Activated CD4-positive, alpha-beta memory T cell treated with anti-CD3 and anti-CD28 coated beads for 36 hours (primary cell): ENCODE results near the gene SBNO2. TPM values are rescaled to one million over a fixed set of nuclear protein-coding genes. Genes with fewer than 3 reads are reported as not detected.
A peak's percentile ranks its signal among the peaks of the same experiment; 100 is the strongest.

ENCODE experiments used
- CTCF ChIA-PET: fragments of 350-600 bp; sonication (Branson Sonifier 250); formaldehyde crosslinking; loops from one replicate; lab custom pipeline; 2021; ENCODE audit warnings: antibody characterized with exemption, inconsistent platforms; lab: Charles Lee
- POLR2A ChIA-PET: fragments of 350-600 bp; sonication (Branson Sonifier 250); formaldehyde crosslinking; loops from one replicate; lab custom pipeline; 2021; ENCODE audit warnings: antibody characterized with exemption; lab: Charles Lee
- DNase-seq: peaks from one replicate; pipeline ENCODE4 v3.0.0-alpha.2; 2020
- H3K27ac Mint-ChIP-seq: one replicate; pipeline ENCODE4 v1.8.0; 2021; ENCODE audit warnings: mixed read lengths
- H3K27me3 Mint-ChIP-seq: one replicate; pipeline ENCODE4 v1.8.0; 2021; ENCODE audit warnings: mixed read lengths
- H3K36me3 Mint-ChIP-seq: one replicate; pipeline ENCODE4 v1.8.0; 2021; ENCODE audit warnings: mixed read lengths
- H3K4me1 Mint-ChIP-seq: one replicate; pipeline ENCODE4 v1.8.0; 2021; ENCODE audit warnings: low read depth, mixed read lengths
- H3K4me3 Mint-ChIP-seq: one replicate; pipeline ENCODE4 v1.8.0; 2021; ENCODE audit warnings: mild to moderate bottlenecking, mixed read lengths
- H3K9me3 Mint-ChIP-seq: one replicate; pipeline ENCODE4 v1.8.0; 2021; ENCODE audit warnings: mixed read lengths
- intact Hi-C: fragments of 100-400 bp; cut with micrococcal nuclease; formaldehyde crosslinking; loops from one replicate; pipeline ENCODE4 v1.15.1; 2023
- total RNA-seq, 2 experiments: library from RNA; stranded (reverse); gene quantifications; one replicate each; pipeline ENCODE4 v1.2.3, GENCODE V29; 2021

Gene SBNO2
- total RNA-seq, 2 experiments from 2014 or later: 96.9 to 110 TPM

DNA sequence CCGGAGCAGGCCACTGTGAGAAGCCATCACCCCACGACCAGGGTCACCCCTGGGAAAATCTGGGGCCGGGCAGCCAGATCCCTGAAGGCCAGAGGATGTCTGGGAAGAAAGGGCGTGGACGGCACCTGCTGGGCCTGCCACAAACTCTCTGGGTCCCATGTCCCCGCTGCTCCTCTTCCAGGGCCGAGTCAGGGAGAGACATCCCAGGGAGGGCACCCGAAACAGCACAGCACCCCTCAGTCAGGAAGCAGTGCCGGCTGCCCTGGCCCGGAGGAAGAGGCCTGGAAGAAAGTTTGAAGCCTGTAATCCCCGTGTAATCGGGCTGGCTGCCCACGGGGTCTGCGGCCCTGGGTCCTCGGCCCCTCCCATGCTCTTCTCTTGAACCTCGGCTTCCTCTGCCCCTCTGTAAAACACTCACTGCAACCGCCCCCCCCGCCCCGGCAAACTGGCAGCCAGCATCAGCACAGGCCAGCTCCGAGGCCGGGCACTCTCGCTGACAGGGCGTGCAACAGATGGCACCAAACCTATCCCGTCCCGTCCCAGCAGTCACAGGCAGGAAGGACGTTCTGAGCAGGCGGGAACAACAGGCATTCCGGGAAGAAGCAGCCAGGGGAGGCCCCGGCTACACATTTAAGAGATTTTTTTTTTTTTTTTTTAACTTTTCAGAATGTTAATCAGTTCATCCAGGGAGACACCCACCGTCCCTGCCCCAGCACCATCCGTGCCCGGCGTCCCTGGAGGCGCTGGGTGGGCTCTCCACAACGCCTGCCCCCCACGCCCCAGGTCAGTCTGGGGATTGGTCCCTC, 1.5 kb downstream of the SBNO2 start:
- Mint-ChIP-seq H3K27me3 (no peaks in the 10 kb centered on the region), H3K36me3 (peaks cover 10% of the 10 kb centered on the region), H3K9me3 (no peaks in the 10 kb centered on the region), H3K27ac (peak overlapping the region; percentile 65), H3K4me3 (peak overlapping the region; percentile 89), H3K4me1 (peaks cover 35% of the 10 kb centered on the region)
- intact Hi-C loops: no loop called here
- DNase-seq: no peak
- POLR2A ChIA-PET: no interaction called here
- CTCF ChIA-PET: no interaction called here

DNA sequence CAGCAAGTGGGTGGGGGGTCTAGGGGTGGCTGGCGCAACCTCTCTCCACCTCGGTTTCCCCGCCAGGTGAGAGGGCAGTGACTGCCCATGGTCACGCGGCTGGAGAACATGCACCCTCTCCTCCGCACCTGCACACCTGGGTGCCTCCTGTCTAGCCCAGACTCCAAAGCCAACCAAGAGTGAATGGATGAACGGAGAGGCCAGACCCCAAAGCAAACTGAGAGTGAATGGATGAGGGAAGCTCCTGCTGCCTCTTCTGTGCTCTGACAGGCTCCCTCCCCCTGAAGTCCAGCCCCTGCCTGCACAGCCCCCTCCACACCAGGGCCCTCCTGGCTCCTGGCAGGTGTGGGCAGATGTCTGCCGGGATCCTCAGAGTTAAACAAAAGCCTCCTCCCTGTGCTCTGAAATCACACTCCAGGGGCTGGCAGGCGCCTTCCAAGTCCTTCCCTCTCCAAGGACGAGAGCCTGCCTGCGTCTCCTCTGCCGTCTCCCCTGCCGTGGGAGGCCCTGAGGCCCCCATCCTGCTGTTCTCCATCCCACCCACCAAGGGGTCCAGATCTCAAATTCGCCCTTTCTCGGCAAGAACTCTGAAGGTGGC, 2.2 kb downstream of the SBNO2 start:
- Mint-ChIP-seq H3K36me3 (peaks cover 10% of the 10 kb centered on the region), H3K27me3 (no peaks in the 10 kb centered on the region), H3K9me3 (no peaks in the 10 kb centered on the region), H3K4me1 (peaks cover 35% of the 10 kb centered on the region), H3K4me3 (no peak overlapping the region), H3K27ac (peak overlapping the region; percentile 58)
- DNase-seq: no peak
- ChIA-PET POLR2A (no interaction called here), CTCF (interaction anchor here (1.0 kb wide), 1 partner anchor 58 kb away, joined by 3 read pairs; no protein-coding TSS in a partner anchor)
- intact Hi-C loops: no loop called here

DNA sequence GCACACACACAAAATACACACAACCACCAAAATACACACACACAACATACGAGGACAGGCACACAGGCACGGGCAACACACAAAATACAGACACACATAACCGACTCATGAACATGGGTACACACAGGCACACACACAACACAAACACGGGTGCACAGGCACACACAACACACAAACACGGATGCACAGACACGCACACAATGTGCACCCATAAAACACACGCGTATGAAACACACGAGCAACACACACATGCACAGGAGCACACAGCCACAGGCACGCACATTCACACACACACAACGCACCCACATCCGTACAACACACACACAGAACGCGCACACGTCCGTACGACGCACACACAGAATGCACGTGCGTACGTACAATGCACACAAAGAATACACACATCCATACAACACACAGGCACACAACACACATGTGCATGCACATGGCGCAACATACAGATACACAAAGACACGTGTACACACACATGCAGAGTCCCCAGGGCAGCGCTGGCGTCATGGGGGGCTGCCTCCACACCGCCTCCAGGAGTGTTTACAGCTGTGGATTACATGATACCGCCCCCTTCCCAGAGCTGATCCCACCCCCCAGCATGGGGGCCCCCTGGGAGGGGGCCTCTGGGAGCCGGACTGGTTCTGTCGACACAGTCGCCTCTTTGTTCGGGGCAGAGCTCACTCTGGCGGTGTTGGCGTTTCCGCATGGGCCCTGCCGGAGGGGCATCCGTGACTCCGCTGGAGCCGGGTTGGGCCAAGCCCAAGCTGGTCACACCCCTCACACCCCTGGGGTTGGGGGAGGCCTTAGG, 2.9 kb downstream of the SBNO2 start:
- Mint-ChIP-seq H3K36me3 (peaks cover 10% of the 10 kb centered on the region), H3K4me1 (peaks cover 35% of the 10 kb centered on the region), H3K27me3 (no peaks in the 10 kb centered on the region), H3K4me3 (peak overlapping the region; percentile 30), H3K27ac (peak overlapping the region; percentile 42), H3K9me3 (no peaks in the 10 kb centered on the region)
- ChIA-PET POLR2A (no interaction called here), CTCF (interaction anchor here (1.0 kb wide), 1 partner anchor 57 kb away, joined by 3 read pairs; no protein-coding TSS in a partner anchor)
- intact Hi-C loops: no loop called here
- DNase-seq: no peak

DNA sequence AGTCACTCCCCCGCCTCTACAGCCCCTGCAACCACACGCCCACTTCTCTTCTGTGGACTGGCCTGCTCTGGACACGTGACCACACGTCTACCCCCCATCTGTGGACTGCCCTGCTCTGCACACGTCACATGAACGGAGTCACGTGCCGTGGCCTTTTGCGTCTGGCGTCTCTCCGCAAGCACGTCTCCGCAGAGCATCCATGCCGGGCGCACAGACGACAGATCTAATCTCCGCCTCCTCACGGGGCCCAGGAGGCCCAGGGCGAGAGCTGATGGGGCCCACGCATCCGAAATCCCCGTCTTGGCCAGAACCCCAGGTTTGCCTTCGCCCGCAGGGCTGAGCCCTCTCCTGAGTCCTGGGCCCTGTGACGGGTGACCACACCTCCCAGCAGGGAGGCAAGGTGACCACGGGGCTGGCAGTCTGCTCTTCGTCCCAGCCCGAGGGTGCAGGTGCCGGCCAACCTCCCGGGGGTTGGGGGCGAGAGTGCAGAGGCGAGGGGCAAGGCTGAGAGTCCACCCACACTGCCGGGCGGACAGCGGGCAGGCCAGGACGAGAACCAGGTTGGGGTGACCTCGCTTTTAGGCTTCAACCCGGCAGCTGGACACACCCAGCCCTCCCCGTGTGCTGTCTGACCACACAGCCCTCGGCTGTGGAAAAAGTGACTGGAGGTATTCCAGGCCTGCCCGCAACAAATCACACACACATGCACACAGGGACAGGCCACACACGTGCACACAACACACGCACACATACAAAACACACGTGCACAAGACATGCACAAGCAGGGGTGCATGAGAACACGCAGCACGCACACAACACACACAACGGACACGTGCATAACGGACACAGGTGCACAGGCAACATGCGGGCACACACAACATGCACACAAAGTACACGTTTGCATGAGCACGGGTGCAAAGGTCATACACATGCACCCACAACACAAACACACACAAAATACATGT, 3.9 kb downstream of the SBNO2 start:
- no peaks in the 10 kb centered on the region for H3K9me3 Mint-ChIP-seq
- H3K27me3 Mint-ChIP-seq: no peaks in the 10 kb centered on the region
- ChIA-PET CTCF (interaction anchor here (0.6 kb wide), 1 partner anchor 1933 kb away, joined by 3 read pairs; no protein-coding TSS in a partner anchor), POLR2A (no interaction called here)
- peaks cover 10% of the 10 kb centered on the region for H3K36me3 Mint-ChIP-seq
- H3K4me3 Mint-ChIP-seq: no peak overlapping the region
- peak overlapping the region; percentile 42 for H3K27ac Mint-ChIP-seq
- intact Hi-C loops: no loop called here
- no peak for DNase-seq
- H3K4me1 Mint-ChIP-seq: peaks cover 31% of the 10 kb centered on the region

DNA sequence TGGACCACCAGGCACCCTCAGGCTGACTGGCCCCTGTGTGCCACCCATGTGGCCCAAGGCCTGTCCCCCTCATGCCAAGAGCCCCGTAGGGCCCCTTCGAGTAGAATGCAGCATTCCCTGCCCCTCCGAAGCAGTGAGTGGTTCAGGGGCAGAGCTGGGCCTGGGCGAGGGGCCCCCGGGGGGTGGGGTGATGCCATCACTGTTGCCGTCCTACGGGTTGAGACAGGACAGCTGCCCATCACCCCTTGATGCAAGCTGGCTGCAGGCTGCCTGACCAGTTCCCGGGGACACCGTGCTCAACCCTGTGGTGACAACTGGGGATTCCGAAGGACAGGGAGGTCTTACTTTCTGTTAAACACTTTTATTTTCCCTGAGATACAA, 4.7 kb downstream of the SBNO2 start:
- intact Hi-C loops: no loop called here
- H3K27me3 Mint-ChIP-seq: no peaks in the 10 kb centered on the region
- ChIA-PET CTCF (interaction anchor here (0.6 kb wide), 2 partner anchors 26 to 1934 kb away, joined by 3 to 4 read pairs; no protein-coding TSS in a partner anchor), POLR2A (no interaction called here)
- no peak overlapping the region for H3K4me3 Mint-ChIP-seq
- no peaks in the 10 kb centered on the region for H3K9me3 Mint-ChIP-seq
- DNase-seq: no peak
- H3K27ac Mint-ChIP-seq: no peak overlapping the region
- peaks cover 10% of the 10 kb centered on the region for H3K36me3 Mint-ChIP-seq
- peaks cover 25% of the 10 kb centered on the region for H3K4me1 Mint-ChIP-seq

DNA sequence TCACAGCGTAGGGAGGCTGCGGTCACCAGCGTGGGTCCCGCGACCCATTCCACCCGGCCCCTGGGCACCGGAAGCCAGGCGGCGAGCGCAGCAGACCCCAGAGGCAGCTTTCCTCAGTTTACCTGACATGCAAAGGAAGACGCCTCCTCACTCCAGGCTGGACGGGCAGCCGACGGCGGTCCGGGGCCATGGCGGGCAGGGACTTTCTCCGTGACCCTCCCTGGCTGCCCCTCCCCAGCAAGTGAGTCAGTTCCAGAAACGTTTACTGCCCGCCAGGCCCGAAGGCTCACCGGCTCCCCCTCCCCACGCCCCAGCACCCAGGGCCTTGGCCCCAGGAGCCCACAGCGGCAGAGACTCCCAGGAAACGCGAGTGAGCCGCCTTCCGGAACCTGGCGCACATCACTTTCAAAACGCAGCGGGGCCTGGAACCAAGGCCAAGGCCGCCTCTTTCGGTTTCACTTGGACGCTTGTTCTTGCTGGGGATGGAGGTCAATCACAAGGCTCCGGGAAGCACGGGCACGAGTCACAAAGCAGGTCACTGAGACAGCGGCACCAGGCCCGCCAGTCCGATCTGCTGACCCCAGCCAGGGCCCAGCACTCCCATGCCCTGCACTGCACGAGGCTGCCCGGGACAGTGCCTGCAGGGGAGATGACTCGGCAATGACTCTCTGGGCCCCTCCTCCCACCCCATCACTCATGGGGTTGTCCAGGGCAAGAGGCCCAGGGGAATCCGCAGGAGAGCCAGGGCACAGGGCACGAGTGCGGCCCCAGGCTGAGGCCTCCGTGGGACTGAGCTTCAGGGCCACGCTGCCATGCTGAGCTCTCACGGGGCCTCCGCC, 5.3 kb downstream of the SBNO2 start:
- Mint-ChIP-seq H3K27ac (no peak overlapping the region), H3K4me1 (peaks cover 23% of the 10 kb centered on the region), H3K9me3 (no peaks in the 10 kb centered on the region), H3K27me3 (no peaks in the 10 kb centered on the region), H3K36me3 (peaks cover 10% of the 10 kb centered on the region), H3K4me3 (no peak overlapping the region)
- no peak for DNase-seq
- CTCF ChIA-PET: interaction anchor here (0.6 kb wide), 1 partner anchor 26 kb away, joined by 4 read pairs; no protein-coding TSS in a partner anchor
- intact Hi-C loops: no loop called here
- POLR2A ChIA-PET: no interaction called here

GRCh38 chr19:1167687-1168571, 6.1 kb downstream of the SBNO2 start:
- Mint-ChIP-seq H3K4me1 (peaks cover 25% of the 10 kb centered on the region), H3K9me3 (no peaks in the 10 kb centered on the region), H3K27me3 (no peaks in the 10 kb centered on the region), H3K4me3 (no peak overlapping the region), H3K27ac (no peak overlapping the region), H3K36me3 (peaks cover 7% of the 10 kb centered on the region)
- no peak for DNase-seq
- intact Hi-C loops: no loop called here
- ChIA-PET POLR2A (interaction anchor here (0.6 kb wide), 1 partner anchor 9 kb away, joined by 3 read pairs; no protein-coding TSS in a partner anchor), CTCF (no interaction called here)

- no peaks in the 10 kb centered on the region for H3K27me3 Mint-ChIP-seq
- no peak overlapping the region for H3K27ac Mint-ChIP-seq
- H3K36me3 Mint-ChIP-seq: peaks cover 7% of the 10 kb centered on the region
- intact Hi-C loops: no loop called here
- H3K4me3 Mint-ChIP-seq: no peak overlapping the region
- peaks cover 25% of the 10 kb centered on the region for H3K4me1 Mint-ChIP-seq
- POLR2A ChIA-PET: no interaction called here
- CTCF ChIA-PET: no interaction called here
- DNase-seq: no peak
- no peaks in the 10 kb centered on the region for H3K9me3 Mint-ChIP-seq
These were observed 7.0 kb downstream of the SBNO2 start for GRCh38 chr19:1166872-1167573.

GRCh38 chr19:1164684-1165531, 9.2 kb downstream of the SBNO2 start:
- H3K27ac Mint-ChIP-seq: no peak overlapping the region
- H3K4me3 Mint-ChIP-seq: no peak overlapping the region
- ChIA-PET POLR2A (no interaction called here), CTCF (no interaction called here)
- no peaks in the 10 kb centered on the region for H3K36me3 Mint-ChIP-seq
- intact Hi-C loops: no loop called here
- H3K9me3 Mint-ChIP-seq: no peaks in the 10 kb centered on the region
- DNase-seq: no peak
- H3K4me1 Mint-ChIP-seq: peaks cover 13% of the 10 kb centered on the region
- H3K27me3 Mint-ChIP-seq: no peaks in the 10 kb centered on the region
